HG03060 (cell line): ENCODE measurements around the gene FNDC11.
"Not testable (repeated sequence)": the region's sequence is repeated elsewhere in the genome, so short reads cannot be mapped to it uniquely, and the experiment has no call there.

Experiments
- ATAC-seq: cut with Tn5 transposase; IDR thresholded peaks from one replicate; pipeline ENCODE4 v1.9.1; 2021; ENCODE audit warnings: low read depth, moderate number of reproducible peaks; ENCODE audit not compliant: unreplicated experiment

Gene FNDC11

GRCh38 chr20:63565021-63565698, 11.2 kb downstream of the FNDC11 start:
- ATAC-seq: no peak

- ATAC-seq: no peak
These were observed 11.9 kb downstream of the FNDC11 start for GRCh38 chr20:63565699-63566335.

GRCh38 chr20:63566395-63567135, 12.6 kb downstream of the FNDC11 start:
- ATAC-seq: no peak

- ATAC-seq: no peak
These were observed 13.1 kb downstream of the FNDC11 start for GRCh38 chr20:63567136-63567385.

GRCh38 chr20:63567386-63568169, 13.6 kb downstream of the FNDC11 start:
- no peak for ATAC-seq

GRCh38 chr20:63568170-63568981, 14.4 kb downstream of the FNDC11 start:
- ATAC-seq: no peak

- no peak for ATAC-seq
These were observed 15.3 kb downstream of the FNDC11 start for GRCh38 chr20:63568986-63569949.

- no peak for ATAC-seq
These were observed 16.5 kb downstream of the FNDC11 start for GRCh38 chr20:63570281-63571086.

GRCh38 chr20:63571087-63571478, 17.1 kb downstream of the FNDC11 start:
- ATAC-seq: not testable (repeated sequence)

GRCh38 chr20:63572071-63572787, 18.3 kb downstream of the FNDC11 start:
- ATAC-seq: no peak

GRCh38 chr20:63572788-63573646, 19.1 kb downstream of the FNDC11 start:
- ATAC-seq: no peak

- ATAC-seq: no peak
These were observed 19.7 kb downstream of the FNDC11 start for GRCh38 chr20:63573647-63574131.

- no peak for ATAC-seq
These were observed 20.3 kb downstream of the FNDC11 start, which contains the start of gene HELZ2 for GRCh38 chr20:63574156-63574828. HELZ2 (minus strand) TSS chr20:63574239; CDS start chr20:63572385, 1,854 bp downstream.

- ATAC-seq: no peak
These were observed 21.1 kb downstream of the FNDC11 start for GRCh38 chr20:63574829-63575743.

- ATAC-seq: no peak
These were observed 22.4 kb downstream of the FNDC11 start for GRCh38 chr20:63576311-63576710.
